ENCODE results near the gene HOXA5. TPM values are rescaled to one million over a fixed set of nuclear protein-coding genes. Genes with fewer than 3 reads are reported as not detected.

HOXA5 gene
- total RNA-seq, 4 donors from 2014 or later: 10.7 to 61.0 (median 18.9) TPM

GRCh38 chr7:27148756-27149641 is 5.5 kb upstream of the HOXA5 start:
- Histone ChIP-seq H3K4me1 (no peaks in the 10 kb centered on the region), H3K36me3 (no peaks in the 10 kb centered on the region), H3K27me3 (no peaks in the 10 kb centered on the region), H3K4me3 (peak overlapping the region; percentile 43 to 59), H3K27ac (peak overlapping the region; percentile 96), H3K9me3 (no peaks in the 10 kb centered on the region)
- TF ChIP-seq POLR2A (IDR thresholded peaks at IDR 0.05) (no peak), CTCF (IDR thresholded peaks at IDR 0.05) (no peak)
- intact Hi-C loops (cut with DNase I; ENCODE audit: low total_unique reads): loop anchor here (10.0 kb wide), 1 partner anchor 54 kb away; the partner anchor contains the start of gene HOXA1
- DNase-seq: peak in 1 of 2 donors; percentile 38

- intact Hi-C loops (cut with DNase I; ENCODE audit: low total_unique reads): loop anchor here (10.0 kb wide), 1 partner anchor 53 kb away; the partner anchor contains the start of gene HOXA1
- Histone ChIP-seq H3K4me1 (no peaks in the 10 kb centered on the region), H3K36me3 (no peaks in the 10 kb centered on the region), H3K4me3 (peak overlapping the region; percentile 43 to 59), H3K27ac (peak overlapping the region; percentile 96), H3K9me3 (no peaks in the 10 kb centered on the region), H3K27me3 (no peaks in the 10 kb centered on the region)
- DNase-seq: peak; percentile 31 to 37
- no peak for TF ChIP-seq POLR2A (IDR thresholded peaks at IDR 0.05)
- TF ChIP-seq CTCF (IDR thresholded peaks at IDR 0.05): no peak
These were observed 4.7 kb upstream of the HOXA5 start for GRCh38 chr7:27148031-27148755.

GRCh38 chr7:27147199-27148030 is 3.9 kb upstream of the HOXA5 start, which contains the start of gene HOXA6:
Gene HOXA6, minus strand, starts transcription at chr7:27147774. Its CDS starts 25 bp downstream, at chr7:27147749.
- peak within 1 kb of the TSS; percentile 43 to 59 for H3K4me3 ChIP-seq
- intact Hi-C loops (cut with DNase I; ENCODE audit: low total_unique reads): loop anchor here (10.0 kb wide), 1 partner anchor 53 kb away; the partner anchor contains the start of gene HOXA1
- no peaks in the 10 kb centered on the region for H3K4me1 ChIP-seq
- TF ChIP-seq POLR2A (IDR thresholded peaks at IDR 0.05): no peak
- TF ChIP-seq CTCF (IDR thresholded peaks at IDR 0.05): no peak
- no peaks in the 10 kb centered on the region for H3K36me3 ChIP-seq
- peak; percentile 57 for DNase-seq
- H3K27ac ChIP-seq: peak within 1 kb of the TSS; percentile 96
- no peaks in the 10 kb centered on the region for H3K27me3 ChIP-seq
- H3K9me3 ChIP-seq: no peaks in the 10 kb centered on the region

GRCh38 chr7:27146491-27147198 is 3.2 kb upstream of the HOXA5 start:
- H3K27me3 ChIP-seq: no peaks in the 10 kb centered on the region
- intact Hi-C loops (cut with DNase I; ENCODE audit: low total_unique reads): loop anchor here (10.0 kb wide), 1 partner anchor 52 kb away; the partner anchor contains the start of gene HOXA1
- TF ChIP-seq CTCF (IDR thresholded peaks at IDR 0.05) (no peak), POLR2A (IDR thresholded peaks at IDR 0.05) (no peak)
- H3K36me3 ChIP-seq: no peaks in the 10 kb centered on the region
- peak overlapping the region in 1 of 2 donors; percentile 59 for H3K4me3 ChIP-seq
- H3K9me3 ChIP-seq: no peaks in the 10 kb centered on the region
- no peaks in the 10 kb centered on the region for H3K4me1 ChIP-seq
- DNase-seq: no peak
- H3K27ac ChIP-seq: peak overlapping the region; percentile 96
